GM19438 (cell line): Measurements from ENCODE around the gene CLINT1.
A peak's percentile ranks its signal among the peaks of the same experiment; 100 is the strongest.
"Not testable (repeated sequence)": the region's sequence is repeated elsewhere in the genome, so short reads cannot be mapped to it uniquely, and the experiment has no call there.

Source experiments
- ATAC-seq: cut with Tn5 transposase; IDR thresholded peaks from one replicate; pipeline ENCODE4 v1.9.1; 2021; ENCODE audit warnings: low read depth; ENCODE audit not compliant: unreplicated experiment

Gene CLINT1

DNA sequence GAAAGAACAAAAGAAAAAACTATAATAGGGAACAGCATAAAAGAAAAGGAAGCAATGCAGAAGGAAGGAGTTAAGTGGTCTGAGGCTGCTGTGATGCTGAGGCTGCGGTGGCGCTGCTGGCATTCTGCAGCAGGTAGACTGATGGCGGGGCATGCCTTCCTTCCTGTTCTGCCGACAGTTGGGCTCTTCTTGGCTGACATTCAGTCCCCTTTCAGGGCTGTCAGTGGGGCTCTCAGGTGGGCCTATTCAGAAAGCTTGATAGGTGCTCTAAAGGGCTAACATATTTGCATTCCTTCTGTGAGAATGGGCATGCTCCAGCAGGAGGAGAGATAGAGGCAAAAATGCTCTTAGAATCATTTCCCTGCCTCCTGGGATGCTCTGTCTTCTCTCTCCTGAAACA lies 5.1 kb upstream of the CLINT1 start:
- ATAC-seq: no peak

- no peak for ATAC-seq
Measured at GRCh38 chr5:157862183-157862851, 3.4 kb upstream of the CLINT1 start.

DNA sequence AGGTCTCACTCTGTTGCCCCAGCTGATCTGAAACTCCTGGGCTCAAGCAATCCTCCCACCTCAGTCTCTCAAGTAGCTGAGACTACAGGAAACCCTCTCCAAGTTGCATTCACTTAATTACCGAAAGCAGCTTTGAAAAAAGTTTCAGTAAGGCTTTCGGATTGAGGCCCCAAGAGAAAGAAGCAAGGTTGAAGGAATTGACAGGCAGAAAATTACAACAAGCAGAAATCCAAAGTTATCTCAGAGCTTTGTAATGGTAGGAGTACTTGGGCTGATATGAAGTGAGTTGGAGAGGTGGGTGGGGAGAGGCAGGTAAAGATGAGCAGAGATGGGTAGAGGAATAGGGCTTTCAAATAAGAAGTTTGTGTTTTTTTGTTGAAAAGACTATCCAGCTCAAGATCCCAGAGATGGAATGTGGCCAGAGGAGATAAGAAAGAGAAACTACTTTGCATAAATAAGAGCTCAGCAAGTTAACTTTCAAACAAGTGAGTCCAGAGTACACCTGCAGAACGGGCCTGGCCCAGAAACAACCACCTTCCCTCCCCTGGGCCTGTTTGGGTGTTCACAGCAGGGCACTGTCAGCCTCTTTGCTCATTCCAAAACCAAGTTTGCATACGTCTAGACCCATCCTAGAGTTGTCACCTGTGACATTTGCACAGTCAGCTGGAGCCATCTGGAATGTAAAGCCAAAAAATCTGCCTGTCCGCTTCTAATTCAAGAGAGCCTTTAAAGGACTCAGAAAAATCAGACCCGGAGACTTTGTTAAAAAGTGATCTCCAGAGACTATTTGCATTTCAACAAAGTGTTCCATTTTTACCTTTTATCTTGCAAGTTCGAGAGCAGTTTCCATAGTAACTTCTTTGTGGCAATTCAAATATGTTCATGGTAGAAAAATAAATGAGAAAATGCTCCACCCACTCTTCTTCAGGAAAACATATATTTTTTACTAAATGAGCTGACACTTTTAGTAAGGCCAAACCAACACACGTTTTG lies 2.2 kb upstream of the CLINT1 start:
- peak; percentile 81 for ATAC-seq

DNA sequence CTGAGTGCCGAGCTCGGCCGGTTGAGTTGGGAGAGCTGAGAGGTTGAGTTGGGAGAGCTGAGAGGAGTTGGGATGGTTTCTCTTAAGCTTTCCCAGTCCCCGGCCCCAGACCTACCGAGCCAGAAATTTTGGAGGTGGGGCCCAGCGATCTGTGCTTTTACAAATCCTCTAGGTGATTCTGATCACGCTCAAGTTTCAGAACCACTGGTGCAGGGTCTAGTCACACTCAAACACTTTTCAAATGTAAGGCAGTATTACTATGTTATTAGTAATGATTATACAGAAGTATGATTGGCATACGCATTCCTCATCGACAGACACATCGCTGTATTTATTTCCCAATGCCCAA lies 256 bp upstream of the CLINT1 start:
- ATAC-seq: no peak

GRCh38 chr5:157857816-157858526 lies 974 bp downstream of the CLINT1 start:
- ATAC-seq: no peak

- ATAC-seq: no peak
Measured at GRCh38 chr5:157855404-157855994, 3.4 kb downstream of the CLINT1 start.

DNA sequence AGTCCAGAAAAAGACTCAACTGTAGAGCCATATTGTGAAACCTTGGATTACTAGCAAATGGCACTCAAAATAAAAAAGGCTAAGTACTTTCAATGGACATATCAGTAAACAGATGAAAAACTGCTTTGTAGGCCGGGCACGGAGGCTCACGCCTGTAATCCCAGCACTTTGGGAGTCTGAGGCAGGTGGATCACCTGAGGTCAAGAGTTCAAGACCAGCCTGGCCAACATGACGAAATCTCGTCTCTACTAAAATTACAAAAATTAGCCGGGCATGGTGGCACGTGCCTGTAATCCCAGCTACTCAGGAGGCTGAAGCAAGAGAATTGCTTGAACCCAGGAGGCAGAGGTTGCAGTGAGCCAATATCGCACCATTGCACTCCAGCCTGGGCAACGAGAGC lies 5.6 kb downstream of the CLINT1 start:
- ATAC-seq: not testable (repeated sequence)

DNA sequence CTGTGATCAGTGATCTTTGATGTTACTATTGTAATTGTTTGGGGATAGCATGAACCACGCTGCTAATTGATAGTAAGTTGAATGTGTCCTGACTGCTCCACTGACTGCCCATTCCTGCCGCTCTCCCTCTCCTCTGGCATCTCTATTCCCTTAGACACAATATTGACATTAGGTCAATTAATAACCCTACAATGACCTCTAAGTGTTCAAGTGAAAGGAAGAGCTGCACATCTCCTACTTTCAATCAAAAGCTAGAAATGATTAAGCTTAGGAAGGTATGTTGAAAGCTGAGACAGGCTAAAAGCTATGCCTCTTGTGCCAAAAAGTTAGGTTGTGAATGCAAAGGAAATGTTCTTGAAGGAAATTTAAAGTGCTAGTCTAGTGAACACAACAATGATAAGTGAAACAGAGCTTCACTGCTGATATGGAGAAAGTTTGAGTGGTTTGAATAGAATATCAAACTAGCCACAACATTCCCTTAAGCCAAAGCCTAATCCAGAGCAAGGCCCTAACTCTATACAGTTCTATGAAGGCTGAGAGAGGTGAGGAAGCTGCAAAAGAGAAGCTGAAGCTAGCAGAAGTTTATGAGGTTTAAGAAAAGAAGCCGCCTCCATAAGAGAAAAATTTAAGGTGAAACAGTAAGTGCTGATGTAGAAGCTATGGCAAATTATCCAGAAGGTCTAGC lies 12.9 kb downstream of the CLINT1 start:
- no peak for ATAC-seq

GRCh38 chr5:157842787-157843186 lies 16.2 kb downstream of the CLINT1 start:
- no peak for ATAC-seq

- no peak for ATAC-seq
Measured at GRCh38 chr5:157842185-157842584, 16.8 kb downstream of the CLINT1 start.

DNA sequence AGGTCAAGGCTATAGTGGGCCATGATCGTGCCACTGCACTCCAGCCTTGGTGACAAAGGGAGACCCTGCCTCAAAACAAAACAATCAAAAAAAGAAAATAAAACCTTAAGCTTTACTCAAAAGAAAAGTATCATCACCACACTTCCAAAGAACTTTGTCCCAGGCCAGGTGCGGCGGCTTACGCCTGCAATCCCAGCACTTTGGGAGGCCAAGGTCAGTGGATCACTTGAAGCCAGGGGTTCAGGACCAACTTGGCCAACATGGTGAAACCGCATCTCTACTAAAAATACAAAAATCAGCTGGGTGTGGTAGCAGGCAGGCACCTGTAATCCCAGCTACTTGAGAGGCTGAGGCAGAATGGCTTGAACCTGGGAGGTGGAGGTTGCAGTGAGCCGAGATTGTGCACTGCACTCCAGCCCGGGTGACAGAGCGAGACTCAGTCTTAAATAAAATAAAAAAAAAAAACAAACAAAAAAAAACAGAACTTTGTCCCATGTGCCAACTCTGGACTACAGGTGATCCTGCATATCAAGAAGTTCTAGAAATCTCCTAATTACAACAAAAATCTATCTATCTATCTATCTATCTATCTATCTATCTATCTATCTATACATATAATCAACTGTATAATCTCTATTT lies 19.7 kb downstream of the CLINT1 start:
- no peak for ATAC-seq

- no peak for ATAC-seq
Measured at GRCh38 chr5:157836121-157836753, 22.7 kb downstream of the CLINT1 start.

GRCh38 chr5:157835041-157835440 lies 23.9 kb downstream of the CLINT1 start:
- ATAC-seq: no peak

DNA sequence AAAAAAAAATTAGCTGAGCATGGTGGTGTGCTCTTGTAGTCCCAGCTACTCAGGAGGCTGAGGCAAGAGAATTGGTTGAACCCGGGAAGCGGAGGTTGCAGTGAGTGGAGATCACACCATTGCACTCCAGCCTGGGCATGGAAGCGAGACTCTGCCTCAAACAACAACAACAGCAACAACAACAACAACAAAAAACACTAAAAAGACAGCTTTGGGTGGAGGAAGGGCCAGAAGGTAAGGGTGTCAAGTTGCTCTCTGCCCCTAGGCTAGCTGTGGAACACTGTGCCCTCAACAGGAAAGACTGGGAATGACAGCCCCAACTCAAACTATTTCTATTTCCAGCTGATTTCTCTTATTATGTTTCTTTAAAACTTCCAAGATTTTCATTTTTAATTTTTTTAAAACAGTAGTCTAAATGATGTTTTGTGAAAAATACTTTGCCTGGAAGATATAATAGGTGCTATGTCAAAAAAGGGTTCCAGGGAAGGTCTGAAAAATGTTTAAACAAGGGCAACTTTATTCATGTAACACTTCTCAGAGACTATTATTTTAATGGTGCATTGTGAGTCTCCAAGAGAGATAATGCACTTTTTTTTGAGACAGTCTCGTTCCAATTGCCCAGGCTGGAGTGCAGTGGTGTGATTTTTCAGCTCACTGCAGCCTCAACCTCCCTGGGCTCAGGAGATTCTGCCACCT lies 29.9 kb downstream of the CLINT1 start:
- no peak for ATAC-seq

- ATAC-seq: no peak
Measured at GRCh38 chr5:157828105-157828943, 30.6 kb downstream of the CLINT1 start.

- ATAC-seq: no peak
Measured at GRCh38 chr5:157827423-157827822, 31.5 kb downstream of the CLINT1 start.

- ATAC-seq: no peak
Measured at GRCh38 chr5:157823655-157824054, 35.3 kb downstream of the CLINT1 start.
